ENCODE measurements around the gene RLN2.
"Not testable (repeated sequence)": the region's sequence is repeated elsewhere in the genome, so short reads cannot be mapped to it uniquely, and the experiment has no call there.

GRCh38 chr9:5321601-5322000, 17.1 kb upstream of the RLN2 start:
- TF ChIP-seq CTCF, POLR2AphosphoS5, POLR2A (IDR thresholded peaks at IDR 0.05): not testable (repeated sequence)

Measured in prostate gland (tissue), 2 donors.